Right atrium auricular region (tissue), 2 donors: Measurements from ENCODE around the gene TUBGCP6. TPM values are rescaled to one million over a fixed set of nuclear protein-coding genes. Genes with fewer than 3 reads are reported as not detected.
A peak's percentile ranks its signal among the peaks of the same experiment; 100 is the strongest.

Source experiments
- DNase-seq: peaks from one replicate; pipeline ENCODE4 v3.0.0-alpha.2; 2019; ENCODE audit warnings: low spot score
- H3K27ac ChIP-seq, 2 donors: fragments of 200-600 bp; sonication (generic); 1 replicate in 1 of 2; 2 replicates in 1 of 2; pipeline ENCODE4 v1.5.1; 2016 to 2019
- H3K27me3 ChIP-seq, 2 donors: fragments of 200-600 bp; sonication (generic); one replicate each; pipeline versions ENCODE4 v1.5.1 to v1.6.0; 2017 to 2019
- H3K36me3 ChIP-seq: fragments of 200-600 bp; sonication (generic); one replicate; pipeline ENCODE4 v1.5.1; 2016
- H3K4me1 ChIP-seq, 2 donors: fragments of 200-600 bp; sonication (generic); one replicate each; pipeline versions ENCODE4 v1.5.1 to v1.6.0; 2017 to 2019
- H3K4me3 ChIP-seq, 2 donors: fragments of 200-600 bp; sonication (generic); 1 replicate in 1 of 2; 2 replicates in 1 of 2; pipeline ENCODE4 v1.5.1; 2017 to 2019; ENCODE audit warnings: mild to moderate bottlenecking in 1 of 2, moderate library complexity in 1 of 2
- H3K9me3 ChIP-seq, 2 donors: fragments of 200-600 bp; sonication (generic); one replicate each; pipeline ENCODE4 v1.5.1; 2019
- CTCF ChIP-seq, 2 donors: fragments of 200-600 bp; sonication (generic); IDR thresholded peaks; one replicate each; pipeline ENCODE4 v1.5.1; 2019; ENCODE audit warnings: antibody characterized with exemption in 2 of 2
- total RNA-seq, 2 donors: library from RNA; depleted of rRNA; stranded (reverse); fragments of >200 nt; gene quantifications; one replicate each; pipeline ENCODE4 v1.1.0, GENCODE V29; 2016

TUBGCP6 gene
- total RNA-seq, 2 donors from 2014 or later = 19.5 to 22.1 TPM

GRCh38 chr22:50196256-50196655 lies 48.6 kb downstream of the TUBGCP6 start:
- H3K4me1 ChIP-seq = peaks cover 0 to 16% of the 10 kb centered on the region in 2 donors
- no peak overlapping the region for H3K27ac ChIP-seq
- no peaks in the 10 kb centered on the region for H3K9me3 ChIP-seq
- H3K4me3 ChIP-seq = no peak overlapping the region
- DNase-seq = no peak
- TF ChIP-seq CTCF (IDR thresholded peaks at IDR 0.05) = no peak
- no peaks in the 10 kb centered on the region for H3K27me3 ChIP-seq
- H3K36me3 ChIP-seq = peaks cover 45% of the 10 kb centered on the region

GRCh38 chr22:50194037-50194805 lies 50.6 kb downstream of the TUBGCP6 start:
- TF ChIP-seq CTCF (IDR thresholded peaks at IDR 0.05) = no peak
- no peak for DNase-seq
- Histone ChIP-seq H3K36me3 (peaks cover 45% of the 10 kb centered on the region), H3K4me1 (peaks cover 0 to 26% of the 10 kb centered on the region in 2 donors), H3K27ac (no peak overlapping the region), H3K27me3 (no peaks in the 10 kb centered on the region), H3K9me3 (no peaks in the 10 kb centered on the region), H3K4me3 (no peak overlapping the region)

- peaks cover 44% of the 10 kb centered on the region for H3K36me3 ChIP-seq
- no peak for TF ChIP-seq CTCF (IDR thresholded peaks at IDR 0.05)
Observed at GRCh38 chr22:50193621-50194020, 51.2 kb downstream of the TUBGCP6 start.

GRCh38 chr22:50192436-50193204 lies 52.2 kb downstream of the TUBGCP6 start:
- peaks cover 34% of the 10 kb centered on the region for H3K36me3 ChIP-seq
- no peak overlapping the region for H3K4me3 ChIP-seq
- H3K9me3 ChIP-seq = no peaks in the 10 kb centered on the region
- TF ChIP-seq CTCF (IDR thresholded peaks at IDR 0.05) = no peak
- H3K27me3 ChIP-seq = no peaks in the 10 kb centered on the region
- H3K27ac ChIP-seq = peak overlapping the region in 1 of 2 donors; percentile 10
- DNase-seq = no peak
- peaks cover 3 to 35% of the 10 kb centered on the region in 2 donors for H3K4me1 ChIP-seq

More at GRCh38 chr22:50193621-50194020, 51.2 kb downstream of the TUBGCP6 start:
- Histone ChIP-seq H3K4me3 (no peak overlapping the region), H3K9me3 (no peaks in the 10 kb centered on the region), H3K27me3 (no peaks in the 10 kb centered on the region), H3K27ac (no peak overlapping the region), H3K4me1 (peaks cover 3 to 32% of the 10 kb centered on the region in 2 donors)
- no peak for DNase-seq

- H3K27ac ChIP-seq = peak overlapping the region; percentile 84 to 90
- H3K4me1 ChIP-seq = peaks cover 3 to 46% of the 10 kb centered on the region in 2 donors
- no peak for DNase-seq
Observed at GRCh38 chr22:50190941-50191741, 53.7 kb downstream of the TUBGCP6 start.

More at GRCh38 chr22:50190941-50191741, 53.7 kb downstream of the TUBGCP6 start:
- Histone ChIP-seq H3K27me3 (no peaks in the 10 kb centered on the region), H3K36me3 (peaks cover 26% of the 10 kb centered on the region), H3K4me3 (peak overlapping the region; percentile 41 to 51), H3K9me3 (no peaks in the 10 kb centered on the region)
- TF ChIP-seq CTCF (IDR thresholded peaks at IDR 0.05) = no peak
